Kidney (tissue), 14 donors: ENCODE results near the gene BLVRA. TPM values are rescaled to one million over a fixed set of nuclear protein-coding genes. Genes with fewer than 3 reads are reported as not detected.

ENCODE experiments used
- DNase-seq, 5 donors: peaks; one replicate each; pipeline ENCODE4 v3.0.0-alpha.2; 2013 to 2020
- FAIRE-seq: peaks from 2 replicates; lab custom pipeline; 2012; peaks lifted over from hg19 to GRCh38; lab: Jason Lieb, UNC
- H3K27ac ChIP-seq, 2 donors: one replicate each; pipeline ENCODE4 v1.7.0; 2013; ENCODE audit warnings: low read depth in 2 of 2, low read length in 2 of 2, inconsistent platforms in 1 of 2
- H3K27me3 ChIP-seq: one replicate; pipeline ENCODE4 v1.7.1; 2013; ENCODE audit warnings: low read length, inconsistent platforms; ENCODE audit not compliant: control insufficient read depth, insufficient read depth
- H3K36me3 ChIP-seq, 3 donors: one replicate each; pipeline versions ENCODE4 v1.7.0 to v1.7.1; 2013; ENCODE audit warnings: low read length in 3 of 3, control low read depth in 1 of 3, inconsistent platforms in 1 of 3; ENCODE audit not compliant: insufficient read depth in 3 of 3, control insufficient read depth in 2 of 3
- H3K4me1 ChIP-seq, 3 donors: one replicate each; pipeline versions ENCODE4 v1.7.0 to v1.7.1; 2013; ENCODE audit warnings: low read length in 3 of 3, inconsistent platforms in 1 of 3, low read depth in 1 of 3; ENCODE audit not compliant: control insufficient read depth in 2 of 3, insufficient read depth in 2 of 3
- H3K4me3 ChIP-seq, 3 donors: one replicate each; pipeline versions ENCODE4 v1.7.0 to v1.8.1; 2013; ENCODE audit warnings: low read length in 3 of 3, control low read depth in 1 of 3, inconsistent platforms in 1 of 3
- H3K9ac ChIP-seq, 3 donors: one replicate each; pipeline versions ENCODE4 v1.7.0 to v1.7.1; 2013; ENCODE audit warnings: low read length in 3 of 3, control low read depth in 1 of 3, inconsistent platforms in 1 of 3
- H3K9me3 ChIP-seq, 3 donors: one replicate each; pipeline versions ENCODE4 v1.7.0 to v1.7.1; 2013; ENCODE audit warnings: low read length in 3 of 3, control low read depth in 1 of 3, inconsistent platforms in 1 of 3; ENCODE audit not compliant: control insufficient read depth in 2 of 3, insufficient read depth in 1 of 3
- CTCF ChIP-seq: IDR thresholded peaks from 3 replicates; pipeline ENCODE4 v1.5.1; 2012; ENCODE audit warnings: mild to moderate bottlenecking, moderate library complexity, borderline replicate concordance; ENCODE audit not compliant: insufficient read depth; ENCODE audit errors: extremely low read depth
- intact Hi-C: fragments of 100-400 bp; cut with DNase I; formaldehyde crosslinking; loops from one replicate; pipeline ENCODE4 v1.11.1; 2022
- polyA plus RNA-seq: library from polyadenylated mRNA; stranded (reverse); fragments of 350-450 nt; fragmentation: Illumina TruSeq; extraction: RNeasy Lipid Tissue Mini Kit (QIAGEN cat#74804); gene quantifications from one replicate; pipeline ENCODE4 v1.2.3, GENCODE V29; 2014; ENCODE audit warnings: low read depth, low replicate concordance; ENCODE audit not compliant: insufficient read depth
- total RNA-seq: library from RNA; stranded (reverse); fragmentation: NEBNext Ultra II Directional; extraction: Animal tissue kit (Norgen Biotek cat#: 25700); gene quantifications from one replicate; pipeline ENCODE4 v1.2.1, GENCODE V29; 2021
- donor health status: control.
- donor health status: control.
- donor health status: control.
- donor health status: control.
- donor health status: control.
- donor health status: DM: yes; HTN: yes; CAD: no.
- donor health status: Normal renal cell carcinoma (clear cell type).

Gene BLVRA
- total and polyA plus RNA-seq, 2 donors from 2014 or later = 69.6 to 86.9 TPM

DNA sequence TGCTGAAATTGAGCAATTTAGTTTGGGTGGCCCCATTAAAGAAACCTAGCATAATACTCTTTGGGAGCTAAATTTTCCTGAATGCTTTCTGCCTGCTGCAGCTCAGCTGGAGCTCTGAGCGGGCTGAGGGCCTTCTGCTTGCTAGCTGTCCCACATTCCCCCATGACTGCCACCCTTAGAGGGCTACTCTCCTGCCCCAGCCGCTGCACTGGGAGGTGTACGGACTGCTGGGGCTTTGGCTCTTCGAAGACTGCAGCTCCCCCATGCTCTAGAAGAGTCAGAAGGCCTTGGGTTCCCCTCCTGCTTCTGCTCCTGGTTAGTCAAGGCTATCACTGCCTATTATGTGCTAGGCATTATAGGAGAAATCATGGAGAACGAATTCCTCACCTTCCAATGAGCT, 31.5 kb downstream of the BLVRA start:
- no peak overlapping the region for H3K27ac ChIP-seq
- H3K9me3 ChIP-seq = no peaks in the 10 kb centered on the region
- FAIRE-seq = no peak
- no peak for DNase-seq
- peaks cover 5 to 8% (median 6%) of the 10 kb centered on the region in 3 donors for H3K36me3 ChIP-seq
- H3K4me1 ChIP-seq = peaks cover 0 to 5% (median 0%) of the 10 kb centered on the region in 3 donors
- H3K27me3 ChIP-seq = no peaks in the 10 kb centered on the region
- intact Hi-C loops = no loop called here
- H3K9ac ChIP-seq = no peak overlapping the region
- H3K4me3 ChIP-seq = no peak overlapping the region
- no peak for TF ChIP-seq CTCF

DNA sequence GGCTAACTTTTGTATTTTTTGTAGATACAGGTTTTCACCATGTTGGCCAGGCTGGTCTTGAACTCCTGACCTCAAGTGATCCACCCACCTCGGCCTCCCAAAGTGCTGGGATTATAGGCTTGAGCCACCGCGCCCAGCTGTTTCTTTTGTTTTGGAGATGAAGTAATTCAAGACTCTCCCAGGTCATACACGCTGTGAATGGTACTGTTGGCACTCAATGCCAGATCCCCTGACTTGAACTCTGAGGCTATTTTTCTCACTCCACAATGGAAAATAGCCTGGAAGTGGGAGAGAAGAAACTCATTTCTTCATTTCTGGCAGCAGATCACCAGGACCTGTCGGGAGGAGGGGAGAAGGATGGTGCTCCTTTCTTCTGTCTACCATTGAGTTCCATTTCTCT, 32.4 kb downstream of the BLVRA start:
- no peak for DNase-seq
- Histone ChIP-seq H3K9ac (no peak overlapping the region), H3K4me1 (no peaks in the 10 kb centered on the region), H3K9me3 (no peaks in the 10 kb centered on the region), H3K27ac (no peak overlapping the region), H3K36me3 (peaks cover 5 to 8% (median 6%) of the 10 kb centered on the region in 3 donors), H3K27me3 (no peaks in the 10 kb centered on the region), H3K4me3 (no peak overlapping the region)
- no peak for TF ChIP-seq CTCF
- intact Hi-C loops = no loop called here
- FAIRE-seq = no peak

DNA sequence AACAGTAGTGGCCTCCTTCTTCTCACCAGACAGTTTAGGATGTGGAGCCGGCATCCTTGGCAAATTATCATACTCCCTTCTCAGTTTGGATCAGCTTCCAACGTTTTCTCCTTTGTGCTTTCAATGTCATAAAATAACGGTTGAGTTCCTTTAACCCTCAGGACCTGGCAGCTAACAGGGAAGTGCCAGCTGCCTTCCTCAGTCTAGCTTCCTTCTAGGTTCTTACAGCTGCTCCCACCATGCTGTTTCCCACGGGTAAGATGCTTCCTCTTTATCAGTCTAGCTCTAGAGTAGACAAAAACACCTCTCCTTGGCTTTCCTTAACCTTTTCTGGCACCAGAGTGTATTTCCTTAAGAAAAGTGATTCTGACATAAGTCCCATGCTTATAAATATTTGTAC, 33.2 kb downstream of the BLVRA start:
- Histone ChIP-seq H3K36me3 (peaks cover 5 to 8% (median 6%) of the 10 kb centered on the region in 3 donors), H3K9me3 (no peaks in the 10 kb centered on the region), H3K27ac (no peak overlapping the region), H3K27me3 (no peaks in the 10 kb centered on the region), H3K4me3 (no peak overlapping the region), H3K4me1 (no peaks in the 10 kb centered on the region), H3K9ac (no peak overlapping the region)
- DNase-seq (no peak), FAIRE-seq (no peak)
- intact Hi-C loops = no loop called here
- TF ChIP-seq CTCF = no peak
